GM08714 (cell line): Measurements from ENCODE around the gene CRLF2.
"Not testable (repeated sequence)": the region's sequence is repeated elsewhere in the genome, so short reads cannot be mapped to it uniquely, and the experiment has no call there.

Source experiments
- H3K4me3 ChIP-seq: fragments of 200-500 bp; sonication (Bioruptor generic); 2 replicates; pipeline ENCODE4 v1.5.1; 2014; ENCODE audit warnings: mild to moderate bottlenecking, low read length, inconsistent platforms
- ZNF274 ChIP-seq: IDR thresholded peaks from 2 replicates; pipeline ENCODE4 v1.6.1; 2012; ENCODE audit warnings: mild to moderate bottlenecking, low read depth, low read length

The CRLF2 gene

DNA sequence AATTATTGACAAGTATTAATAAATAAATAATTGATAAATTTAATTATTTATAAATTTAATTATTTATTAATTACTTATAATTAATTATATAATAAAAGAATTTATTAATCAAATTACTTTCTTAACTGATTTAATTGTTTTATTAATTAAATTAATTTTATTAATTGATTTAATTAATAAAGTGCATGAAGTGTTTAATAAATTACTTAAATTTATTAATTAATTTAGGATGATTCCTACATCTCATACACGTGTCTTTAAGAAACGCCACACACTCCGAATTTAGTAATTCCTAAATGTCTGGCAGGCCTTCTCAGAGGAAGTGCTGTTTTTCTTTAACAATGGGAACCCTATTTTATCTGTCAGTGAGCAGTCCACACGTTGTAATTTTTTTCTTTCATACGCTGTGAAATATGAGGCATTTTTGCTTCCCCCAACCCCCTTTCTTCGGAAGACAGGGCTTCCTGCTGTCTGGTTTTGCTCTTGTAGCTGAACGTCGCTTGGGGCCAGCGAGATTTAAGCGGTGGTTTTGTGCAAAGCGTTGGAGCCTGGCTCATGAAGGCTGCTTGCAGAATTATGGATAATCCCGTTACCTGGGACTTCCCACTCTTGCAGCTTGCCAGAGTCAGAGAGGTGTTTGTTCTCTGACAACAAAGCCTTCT lies 46.8 kb downstream of the CRLF2 start:
- TF ChIP-seq ZNF274 = no peak
- peak overlapping the region; percentile 19; the same call in 1 of the 2 replicates for H3K4me3 ChIP-seq

GRCh38 chrX:1164322-1165288 lies 47.8 kb downstream of the CRLF2 start:
- no peak for TF ChIP-seq ZNF274
- no peak overlapping the region for H3K4me3 ChIP-seq

GRCh38 chrX:1163231-1163630 lies 49.2 kb downstream of the CRLF2 start:
- TF ChIP-seq ZNF274 = no peak
- no peak overlapping the region for H3K4me3 ChIP-seq

DNA sequence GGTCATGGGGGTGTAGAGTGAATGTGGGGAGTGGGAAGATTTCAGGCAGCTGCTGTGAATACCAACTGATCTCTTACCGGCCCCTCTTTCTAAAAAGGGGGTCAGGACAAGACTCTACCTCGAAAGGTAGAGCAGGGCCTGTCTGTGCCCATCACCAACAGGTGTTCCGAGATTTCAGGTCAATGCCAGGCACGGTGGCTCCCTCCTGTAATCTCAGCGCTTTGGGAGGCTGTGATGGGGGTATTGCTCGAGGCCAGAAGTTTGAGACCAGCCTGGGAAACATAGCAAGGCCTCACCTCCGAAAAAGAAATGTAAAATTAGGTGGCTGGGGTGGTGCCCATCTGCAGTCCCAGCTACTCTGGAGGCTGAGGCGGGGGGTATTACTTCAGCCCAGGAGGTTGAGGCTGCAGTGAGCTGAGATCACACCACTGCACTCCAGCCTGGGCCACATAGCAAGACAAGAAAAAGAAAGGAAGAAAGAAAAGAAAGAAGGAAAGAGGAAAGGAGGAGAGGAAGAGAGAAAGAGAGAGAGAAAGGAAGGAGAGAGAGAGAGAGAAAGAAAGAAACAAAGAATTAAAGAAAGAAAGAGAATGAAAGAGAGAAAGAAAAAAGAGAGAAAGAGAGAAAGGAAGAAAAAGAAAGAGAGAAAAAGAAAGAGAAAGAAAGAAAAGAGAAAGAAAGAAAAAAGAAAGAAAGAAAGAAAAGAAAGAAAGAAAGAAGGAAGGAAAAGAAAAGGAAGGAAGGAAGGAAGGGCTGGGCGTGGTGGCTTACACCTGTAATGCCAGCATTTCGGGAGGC lies 50.1 kb downstream of the CRLF2 start:
- H3K4me3 ChIP-seq = no peak overlapping the region
- TF ChIP-seq ZNF274 = no peak

DNA sequence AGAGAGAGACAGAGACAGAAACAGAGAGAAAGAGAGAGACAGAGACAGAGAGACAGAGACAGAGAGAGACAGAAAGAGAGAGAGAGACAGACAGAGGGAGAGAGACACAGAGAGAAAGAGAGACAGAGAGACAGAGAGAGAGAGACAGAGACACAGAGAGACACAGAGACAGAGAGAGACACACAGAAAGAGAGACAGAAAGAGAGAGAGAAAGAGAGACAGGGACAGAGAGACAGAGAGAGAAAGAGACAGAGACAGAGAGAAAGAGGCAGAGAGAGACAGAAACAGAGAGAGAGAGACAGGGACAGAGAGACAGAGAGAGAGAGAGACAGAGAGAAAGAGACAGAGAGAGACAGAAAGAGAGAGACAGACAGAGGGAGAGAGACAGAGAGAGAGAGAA lies 52.9 kb downstream of the CRLF2 start:
- no peak overlapping the region for H3K4me3 ChIP-seq
- TF ChIP-seq ZNF274 = no peak

DNA sequence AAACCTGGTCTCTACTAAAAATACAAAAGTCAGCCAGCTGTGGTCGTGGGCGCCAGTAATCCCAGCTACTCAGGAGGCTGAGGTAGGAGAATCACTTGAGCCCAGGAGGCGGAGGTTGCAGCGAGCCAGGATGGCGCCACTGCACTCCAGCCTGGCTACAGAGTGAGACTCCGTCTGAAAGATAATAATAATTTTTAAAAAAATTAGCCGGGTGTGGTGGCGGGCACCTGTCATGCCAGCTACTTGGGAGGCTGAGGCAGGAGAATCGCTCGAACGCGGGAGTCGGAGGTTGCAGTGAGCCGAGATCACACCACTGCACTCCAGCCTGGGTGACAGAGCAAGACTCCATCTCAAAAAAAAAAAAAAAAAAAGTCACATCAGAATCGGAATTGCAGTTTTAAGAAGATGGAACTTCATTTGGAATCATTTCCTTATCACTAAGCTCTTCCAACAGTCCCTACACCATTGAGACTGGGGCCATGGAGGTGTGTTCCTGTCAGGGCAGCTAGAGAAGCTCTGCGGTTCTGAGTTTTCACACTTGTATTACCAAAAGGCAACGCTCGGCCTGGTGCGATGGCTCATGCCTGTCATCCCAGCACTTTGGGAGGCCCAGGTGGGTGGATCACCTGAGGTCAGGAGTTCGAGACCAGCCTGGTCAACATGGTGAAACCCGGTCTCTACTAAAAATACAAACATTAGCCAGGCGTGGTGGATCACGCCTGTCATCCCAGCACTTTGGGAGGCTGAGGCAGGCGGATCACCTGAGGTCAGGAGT lies 55.6 kb downstream of the CRLF2 start:
- H3K4me3 ChIP-seq = not testable (repeated sequence)

- H3K4me3 ChIP-seq = no peak overlapping the region
- TF ChIP-seq ZNF274 = no peak
Measured at GRCh38 chrX:1153940-1154339, 58.5 kb downstream of the CRLF2 start.

DNA sequence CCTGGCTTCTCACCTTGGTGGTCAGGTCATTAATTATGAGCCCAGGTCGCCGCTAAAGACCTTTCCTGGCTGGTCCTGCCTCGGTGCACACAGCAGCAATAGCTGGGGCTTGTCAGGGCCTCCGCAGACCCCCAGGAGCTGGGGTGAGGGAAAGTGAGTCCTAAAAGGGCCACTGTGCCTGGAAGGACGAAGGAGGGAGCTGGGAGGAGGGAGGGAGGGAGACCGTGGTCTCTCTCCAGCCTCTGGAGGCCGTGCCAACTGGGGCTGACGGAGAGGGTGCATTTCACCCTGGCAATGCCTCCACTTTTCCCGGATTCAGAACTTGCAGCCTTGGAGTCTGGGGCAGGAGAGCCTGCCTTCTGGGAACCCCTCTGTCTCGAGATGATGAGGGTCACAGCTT lies 60.4 kb downstream of the CRLF2 start:
- H3K4me3 ChIP-seq = no peak overlapping the region
- no peak for TF ChIP-seq ZNF274

DNA sequence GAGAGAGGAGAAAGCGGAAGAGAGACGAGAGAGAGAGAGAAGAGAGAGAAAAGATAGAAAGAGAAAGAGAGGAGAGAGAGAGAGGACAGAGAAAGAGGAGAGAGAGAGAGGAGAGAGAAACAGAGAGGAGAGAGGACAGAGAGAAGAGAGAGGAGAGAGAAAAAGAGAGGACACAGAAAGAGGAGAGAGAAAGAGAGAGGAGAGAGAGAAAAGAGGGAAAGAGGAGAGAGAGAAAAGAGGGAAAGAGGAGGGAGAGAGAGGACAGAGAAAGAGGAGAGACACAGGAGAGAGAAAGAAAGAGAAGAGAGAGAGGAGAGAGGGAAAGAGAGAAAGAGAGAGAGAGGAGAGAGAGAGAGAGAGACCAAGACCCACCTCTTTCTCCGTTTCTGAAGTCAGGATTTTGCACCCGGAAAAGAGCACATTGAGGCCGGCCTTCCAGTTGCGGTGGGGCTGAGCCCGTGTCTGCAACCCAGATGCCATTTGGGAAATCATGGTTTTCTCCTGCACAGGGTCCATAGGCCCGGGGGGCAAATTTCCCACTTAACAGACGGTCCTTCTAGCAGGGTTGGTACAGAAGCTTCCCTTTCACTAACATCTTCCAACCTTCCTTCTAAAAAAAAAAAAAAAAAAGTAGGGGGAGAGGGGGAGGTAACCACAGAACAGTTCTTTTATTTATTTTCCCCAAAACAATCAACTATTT lies 60.9 kb downstream of the CRLF2 start:
- no peak for TF ChIP-seq ZNF274
- no peak overlapping the region for H3K4me3 ChIP-seq

- no peak for TF ChIP-seq ZNF274
- no peak overlapping the region for H3K4me3 ChIP-seq
Measured at GRCh38 chrX:1150569-1151347, 61.7 kb downstream of the CRLF2 start.

GRCh38 chrX:1147611-1148515 lies 64.6 kb downstream of the CRLF2 start:
- TF ChIP-seq ZNF274 = no peak
- no peak overlapping the region for H3K4me3 ChIP-seq

- TF ChIP-seq ZNF274 = no peak
- H3K4me3 ChIP-seq = no peak overlapping the region
Measured at GRCh38 chrX:1144293-1144692, 68.2 kb downstream of the CRLF2 start.
